Fibroblast of the aortic adventitia (primary cell): Measurements from ENCODE around the gene NOP56. TPM values are rescaled to one million over a fixed set of nuclear protein-coding genes. Genes with fewer than 3 reads are reported as not detected.

Source experiments
- DNase-seq: peaks from one replicate; pipeline ENCODE4 v3.0.0-alpha.2; 2010; ENCODE audit warnings: low read depth
- H3K4me3 ChIP-seq: 2 replicates; pipeline ENCODE4 v1.5.1; 2011; ENCODE audit warnings: low read depth, mild to moderate bottlenecking, control low read depth, low read length, moderate library complexity
- total RNA-seq: library from RNA; depleted of rRNA; stranded (reverse); fragments of >200 nt; gene quantifications from 2 replicates; pipeline ENCODE4 v1.2.3, GENCODE V29; 2012; ENCODE audit warnings: low replicate concordance
- TF ChIP-seq, protein P1 (sequence below): IDR thresholded peaks from 2 replicates; pipeline ENCODE4 v1.5.1; 2011; ENCODE audit warnings: mild to moderate bottlenecking, low read length, control low read depth, inconsistent platforms; ENCODE audit not compliant: insufficient read depth

NOP56 gene
- total RNA-seq, 1 donor = 106 TPM

DNA sequence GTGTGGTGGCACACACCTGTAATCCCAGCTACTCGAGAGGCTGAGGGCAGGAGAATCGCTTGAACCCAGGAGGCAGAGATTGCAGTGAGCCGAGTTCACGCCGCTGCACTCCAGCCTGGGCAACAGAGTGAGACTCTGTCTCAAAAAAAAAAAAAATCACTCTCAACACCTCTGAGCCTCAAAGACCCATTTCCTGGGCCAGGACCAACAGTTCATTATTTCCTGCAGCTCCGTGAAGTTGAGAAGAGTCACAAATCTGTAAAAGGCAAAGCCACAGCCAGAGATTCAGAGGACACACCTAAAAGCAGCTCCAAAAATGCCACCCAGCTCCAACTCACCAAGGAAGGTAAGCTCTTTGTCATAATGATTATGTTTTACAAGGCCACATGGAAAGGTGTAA lies 15.2 kb upstream of the NOP56 start:
- TF ChIP-seq, protein P1, sequence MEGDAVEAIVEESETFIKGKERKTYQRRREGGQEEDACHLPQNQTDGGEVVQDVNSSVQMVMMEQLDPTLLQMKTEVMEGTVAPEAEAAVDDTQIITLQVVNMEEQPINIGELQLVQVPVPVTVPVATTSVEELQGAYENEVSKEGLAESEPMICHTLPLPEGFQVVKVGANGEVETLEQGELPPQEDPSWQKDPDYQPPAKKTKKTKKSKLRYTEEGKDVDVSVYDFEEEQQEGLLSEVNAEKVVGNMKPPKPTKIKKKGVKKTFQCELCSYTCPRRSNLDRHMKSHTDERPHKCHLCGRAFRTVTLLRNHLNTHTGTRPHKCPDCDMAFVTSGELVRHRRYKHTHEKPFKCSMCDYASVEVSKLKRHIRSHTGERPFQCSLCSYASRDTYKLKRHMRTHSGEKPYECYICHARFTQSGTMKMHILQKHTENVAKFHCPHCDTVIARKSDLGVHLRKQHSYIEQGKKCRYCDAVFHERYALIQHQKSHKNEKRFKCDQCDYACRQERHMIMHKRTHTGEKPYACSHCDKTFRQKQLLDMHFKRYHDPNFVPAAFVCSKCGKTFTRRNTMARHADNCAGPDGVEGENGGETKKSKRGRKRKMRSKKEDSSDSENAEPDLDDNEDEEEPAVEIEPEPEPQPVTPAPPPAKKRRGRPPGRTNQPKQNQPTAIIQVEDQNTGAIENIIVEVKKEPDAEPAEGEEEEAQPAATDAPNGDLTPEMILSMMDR = no peak

DNA sequence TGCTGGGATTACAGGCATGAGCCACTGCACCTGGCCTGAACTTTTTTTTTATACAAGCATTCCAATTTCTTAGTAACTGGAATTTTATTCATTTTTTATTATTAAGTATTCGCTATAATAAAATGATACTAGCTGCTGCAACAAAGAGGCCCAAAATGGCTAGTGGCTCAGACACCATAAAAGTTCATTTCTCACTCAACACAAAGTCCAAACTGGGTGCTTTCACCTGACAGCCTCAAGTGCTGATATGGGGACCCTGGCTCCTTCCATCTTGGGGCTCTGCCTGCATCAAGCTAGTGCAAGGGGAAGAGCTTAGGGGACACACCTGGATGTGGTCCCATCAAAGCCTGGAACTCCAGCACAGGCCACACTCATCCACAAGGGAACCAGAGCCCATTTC lies 12.2 kb upstream of the NOP56 start:
- TF ChIP-seq, protein P1 = no peak
- no peak for DNase-seq
- no peak overlapping the region for H3K4me3 ChIP-seq

More for the DNA sequence above, 15.2 kb upstream of the NOP56 start:
- no peak for DNase-seq
- no peak overlapping the region for H3K4me3 ChIP-seq

DNA sequence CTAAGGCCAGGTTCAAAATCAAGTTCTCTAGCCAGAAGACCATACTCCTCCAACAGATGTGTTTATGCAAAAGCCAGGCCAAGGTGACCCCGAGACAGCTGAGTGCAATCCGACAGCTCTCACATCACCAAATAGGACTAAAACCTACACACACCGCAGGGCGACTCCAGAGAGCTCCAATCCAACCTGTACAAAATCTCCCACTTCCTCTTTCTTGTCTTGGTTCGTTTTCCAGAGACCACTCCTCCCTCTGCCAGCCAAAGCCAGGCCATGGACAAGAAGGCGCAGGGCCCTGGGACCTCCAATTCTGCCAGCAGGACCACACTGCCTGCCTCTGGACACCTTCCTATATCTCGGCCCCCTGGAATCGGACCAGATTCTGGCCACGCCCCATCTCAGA lies 11.5 kb upstream of the NOP56 start:
- DNase-seq = no peak
- TF ChIP-seq, protein P1 = no peak
- no peak overlapping the region for H3K4me3 ChIP-seq

DNA sequence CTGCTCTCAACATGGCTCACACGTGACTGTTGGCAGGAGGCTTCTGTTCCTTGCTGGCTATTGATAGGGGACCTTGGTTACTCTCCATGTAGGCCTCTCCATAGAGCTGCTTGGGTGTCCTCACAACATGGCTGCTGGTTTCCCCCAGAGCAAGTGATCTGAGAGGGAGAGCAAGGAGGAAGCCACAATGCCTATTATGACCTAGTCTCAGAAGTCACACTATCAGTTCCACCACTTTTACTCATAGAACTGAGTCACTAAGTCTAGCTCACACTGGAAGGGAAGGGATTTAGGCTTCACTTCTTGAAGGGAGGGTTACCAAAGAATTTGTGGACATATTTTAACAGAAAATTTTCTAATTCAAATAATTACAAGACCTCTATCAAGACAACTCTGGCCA lies 8.7 kb upstream of the NOP56 start:
- TF ChIP-seq, protein P1 = no peak
- DNase-seq = no peak
- no peak overlapping the region for H3K4me3 ChIP-seq

DNA sequence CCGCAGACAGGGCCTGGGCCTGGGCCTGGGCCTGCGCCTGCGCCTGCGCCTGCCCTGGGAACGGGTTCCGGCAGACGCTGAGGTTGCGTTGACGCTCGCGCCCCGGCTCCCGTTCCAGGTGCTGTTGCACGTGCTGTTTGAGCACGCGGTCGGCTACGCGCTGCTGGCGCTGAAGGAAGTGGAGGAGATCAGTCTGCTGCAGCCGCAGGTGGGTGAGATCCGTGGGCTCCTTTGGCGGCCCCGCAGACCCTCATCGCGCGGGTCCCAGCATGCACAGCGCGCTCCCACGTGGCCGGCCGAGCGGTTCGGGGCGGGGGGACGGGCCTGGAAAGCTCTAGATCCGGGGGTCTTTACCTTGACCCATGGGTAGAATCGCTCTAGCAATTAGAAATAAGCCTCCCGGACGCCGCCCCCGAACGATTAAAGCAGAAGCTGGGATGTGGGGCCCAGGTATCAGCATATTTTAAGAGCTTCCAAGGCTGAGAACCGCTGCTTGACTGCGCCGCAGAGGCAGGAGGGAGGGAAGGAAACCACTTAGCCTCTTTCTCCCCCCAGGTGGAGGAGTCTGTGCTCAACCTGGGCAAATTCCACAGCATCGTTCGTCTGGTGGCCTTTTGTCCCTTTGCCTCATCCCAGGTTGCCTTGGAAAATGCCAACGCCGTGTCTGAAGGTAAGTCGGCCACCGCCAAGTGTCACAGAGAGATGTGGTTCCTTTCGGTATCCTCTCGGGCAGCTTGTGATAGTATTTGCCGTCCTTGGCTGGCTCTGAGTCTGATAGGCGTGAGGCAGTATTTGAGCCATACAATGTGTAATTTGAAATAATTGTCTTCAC lies 508 bp downstream of the NOP56 start:
- TF ChIP-seq, protein P1 = no peak
- H3K4me3 ChIP-seq = peak overlapping the region; percentile 99
- DNase-seq = peak; percentile 10

DNA sequence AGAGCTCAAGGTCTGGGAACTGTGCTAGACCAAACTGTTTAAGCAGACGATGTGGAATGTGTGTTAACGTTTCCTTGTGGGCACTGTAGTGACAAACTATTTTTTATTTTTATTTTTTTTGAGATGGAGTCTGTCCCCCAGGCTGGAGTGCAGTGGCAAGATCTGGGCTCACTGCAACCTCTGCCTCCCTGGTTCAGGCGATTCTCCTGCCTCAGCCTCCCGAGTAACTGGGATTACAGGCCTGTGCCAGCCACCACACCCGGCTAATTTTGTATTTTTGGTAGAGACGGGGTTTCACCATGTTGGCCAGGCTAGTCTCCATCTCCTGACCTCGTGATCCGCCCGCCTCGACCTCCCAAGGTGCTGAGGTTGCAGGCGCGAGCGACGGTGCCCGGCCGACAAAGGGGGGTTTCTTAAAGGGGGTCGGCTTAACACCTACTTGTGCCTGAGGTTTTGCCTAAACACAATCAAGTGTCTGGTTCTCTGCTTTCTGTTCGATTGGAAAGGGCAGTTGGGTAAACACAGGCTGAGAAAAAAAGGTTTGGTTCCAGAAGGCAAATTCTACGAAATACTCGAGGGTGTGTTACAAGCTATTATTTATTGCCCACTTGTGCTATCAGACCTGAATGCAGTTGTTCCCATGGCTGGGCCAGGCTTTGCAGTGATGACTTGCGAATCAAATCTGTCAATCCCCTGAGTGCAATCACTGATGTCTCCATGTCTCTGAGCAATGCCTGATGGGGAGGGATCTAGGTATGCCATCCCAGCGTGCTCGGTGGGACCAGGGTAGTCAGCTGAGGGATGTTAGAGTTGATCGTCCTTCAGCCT lies 1.3 kb downstream of the NOP56 start:
- H3K4me3 ChIP-seq = peak overlapping the region; percentile 99
- TF ChIP-seq, protein P1 = no peak
- no peak for DNase-seq
